Body of pancreas (tissue), 4 donors: ENCODE measurements around the gene SERPINB7. TPM values are rescaled to one million over a fixed set of nuclear protein-coding genes. Genes with fewer than 3 reads are reported as not detected.
A peak's percentile ranks its signal among the peaks of the same experiment; 100 is the strongest.

ENCODE experiments used
- ATAC-seq: fragments of 150-250 bp; one replicate; pipeline ENCODE4 v1.9.1; 2016
- DNase-seq, 4 donors: peaks; one replicate each; pipeline ENCODE4 v3.0.0-alpha.2; 2019
- H3K27ac ChIP-seq, 4 donors: fragments of 200-600 bp; sonication (generic); 1 replicate in 3 of 4; 2 replicates in 1 of 4; pipeline versions ENCODE4 v1.5.1 to v1.6.1; 2016 to 2019; ENCODE audit warnings: mild to moderate bottlenecking in 1 of 4, mixed read lengths in 1 of 4, moderate library complexity in 1 of 4
- H3K27me3 ChIP-seq, 2 donors: fragments of 200-600 bp; sonication (generic); one replicate each; pipeline ENCODE4 v1.6.0; 2016; ENCODE audit warnings: mild to moderate bottlenecking in 1 of 2
- H3K36me3 ChIP-seq, 2 donors: fragments of 200-600 bp; sonication (generic); replicated peaks in 1 of 2; 2 replicates each; pipeline ENCODE4 v1.5.1; 2016; ENCODE audit warnings: low read depth in 2 of 2; ENCODE audit not compliant: insufficient read depth in 1 of 2
- H3K4me1 ChIP-seq: fragments of 200-600 bp; sonication (generic); one replicate; pipeline ENCODE4 v1.6.0; 2016
- H3K4me3 ChIP-seq, 2 donors: fragments of 200-600 bp; sonication (generic); 1 replicate in 1 of 2; 2 replicates in 1 of 2; pipeline ENCODE4 v1.5.1; 2016 to 2019
- H3K9me3 ChIP-seq, 3 donors: fragments of 200-600 bp; sonication (generic); 1 replicate in 2 of 3; 2 replicates in 1 of 3; pipeline ENCODE4 v1.5.1; 2016
- POLR2A ChIP-seq, 3 donors: fragments of 450-650 bp; IDR thresholded peaks; one replicate each; pipeline ENCODE4 v1.6.1; 2016; ENCODE audit warnings: antibody characterized with exemption in 3 of 3, mild to moderate bottlenecking in 2 of 3
- WGBS, 2 donors: methylation state at CpG; one replicate each; pipeline ENCODE4 v1.1.5; 2017; 5-methylcytosine and 5-hydroxymethylcytosine counted together
- intact Hi-C: fragments of 100-400 bp; cut with DNase I; formaldehyde crosslinking; loops from one replicate; pipeline ENCODE4 v1.15.1; 2023
- total RNA-seq, 2 donors: library from RNA; depleted of rRNA; stranded (reverse); fragments of >200 nt; gene quantifications; one replicate each; pipeline ENCODE4 v1.1.0, GENCODE V29; 2016
- TF ChIP-seq, protein P1 (sequence below), 7 experiments: fragments of 450-650 bp in 4 of 7; fragments of 200-600 bp in 3 of 7; sonication (generic) in 3 of 7; IDR thresholded peaks; one replicate each; pipeline ENCODE4 v1.5.1; 2016 to 2019; ENCODE audit warnings: antibody characterized with exemption in 7 of 7

Gene SERPINB7
- total RNA-seq, 2 donors from 2014 or later, result not detected

DNA sequence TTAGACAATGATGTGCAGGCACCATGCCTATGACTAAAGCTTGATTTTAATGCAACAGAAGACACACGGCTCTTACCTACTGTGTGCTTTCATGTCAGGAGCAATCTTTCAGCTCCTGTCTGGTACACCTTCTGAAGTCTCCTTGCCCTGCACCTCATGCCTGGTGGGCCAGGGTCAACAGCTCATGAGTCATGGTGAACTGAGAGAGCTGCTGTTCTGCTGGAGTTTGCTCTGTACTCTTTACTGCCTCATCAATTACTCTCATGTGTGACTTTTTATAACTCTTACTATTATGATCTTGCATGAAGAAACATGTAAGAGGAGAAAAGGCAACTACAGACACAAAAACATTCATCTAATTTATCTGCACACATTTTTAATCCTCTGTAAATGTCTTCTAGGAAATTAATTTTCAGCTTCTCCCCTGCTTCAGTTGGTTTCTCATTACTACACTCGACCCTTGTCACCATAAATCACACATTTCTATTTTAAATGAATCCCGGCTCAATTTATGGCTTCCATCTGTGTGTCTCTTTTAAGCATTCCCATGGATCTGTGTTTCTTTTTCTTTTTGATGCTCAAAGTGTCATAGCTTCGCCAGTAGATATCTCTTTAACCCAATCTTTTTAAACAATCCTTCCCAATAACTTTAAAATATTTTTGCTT is 9.7 kb downstream of the SERPINB7 start:
- Histone ChIP-seq H3K27ac (no peak overlapping the region), H3K4me1 (no peaks in the 10 kb centered on the region), H3K4me3 (no peak overlapping the region), H3K36me3 (no peaks in the 10 kb centered on the region), H3K27me3 (no peaks in the 10 kb centered on the region), H3K9me3 (no peaks in the 10 kb centered on the region)
- TF ChIP-seq, protein P1, sequence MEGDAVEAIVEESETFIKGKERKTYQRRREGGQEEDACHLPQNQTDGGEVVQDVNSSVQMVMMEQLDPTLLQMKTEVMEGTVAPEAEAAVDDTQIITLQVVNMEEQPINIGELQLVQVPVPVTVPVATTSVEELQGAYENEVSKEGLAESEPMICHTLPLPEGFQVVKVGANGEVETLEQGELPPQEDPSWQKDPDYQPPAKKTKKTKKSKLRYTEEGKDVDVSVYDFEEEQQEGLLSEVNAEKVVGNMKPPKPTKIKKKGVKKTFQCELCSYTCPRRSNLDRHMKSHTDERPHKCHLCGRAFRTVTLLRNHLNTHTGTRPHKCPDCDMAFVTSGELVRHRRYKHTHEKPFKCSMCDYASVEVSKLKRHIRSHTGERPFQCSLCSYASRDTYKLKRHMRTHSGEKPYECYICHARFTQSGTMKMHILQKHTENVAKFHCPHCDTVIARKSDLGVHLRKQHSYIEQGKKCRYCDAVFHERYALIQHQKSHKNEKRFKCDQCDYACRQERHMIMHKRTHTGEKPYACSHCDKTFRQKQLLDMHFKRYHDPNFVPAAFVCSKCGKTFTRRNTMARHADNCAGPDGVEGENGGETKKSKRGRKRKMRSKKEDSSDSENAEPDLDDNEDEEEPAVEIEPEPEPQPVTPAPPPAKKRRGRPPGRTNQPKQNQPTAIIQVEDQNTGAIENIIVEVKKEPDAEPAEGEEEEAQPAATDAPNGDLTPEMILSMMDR (IDR thresholded peaks at IDR 0.05), result no peak
- TF ChIP-seq POLR2A (IDR thresholded peaks at IDR 0.05), result no peak
- DNase-seq (no peak), ATAC-seq (no peak)
- intact Hi-C loops, result no loop called here
- 41 to 48% methylated on average over 4 of the region's 4 CpGs for WGBS, 2 donors

DNA sequence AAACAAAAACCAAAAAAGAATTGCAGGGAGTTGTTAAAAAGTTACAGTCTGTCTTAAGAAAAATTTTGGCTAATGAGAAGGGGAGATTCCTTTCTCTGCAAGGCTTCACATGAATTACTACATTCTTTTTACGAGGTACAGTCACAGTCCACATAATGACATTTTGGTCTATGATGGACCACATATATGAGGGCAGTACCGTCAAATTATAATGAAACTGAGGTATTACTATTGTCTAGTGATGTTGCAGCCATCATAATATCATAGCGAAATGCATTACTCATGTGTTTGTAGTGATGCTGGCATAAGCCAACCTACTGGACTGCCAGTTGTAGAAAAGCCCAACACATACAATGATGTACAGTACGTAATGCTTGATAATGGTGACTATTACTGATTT is 12.5 kb downstream of the SERPINB7 start:
- intact Hi-C loops, result no loop called here
- H3K9me3 ChIP-seq, result no peaks in the 10 kb centered on the region
- ATAC-seq (no peak), DNase-seq (no peak)
- 84 to 89% methylated on average over 4 of the region's 4 CpGs for WGBS, 2 donors
- H3K4me3 ChIP-seq, result no peak overlapping the region
- H3K36me3 ChIP-seq, result no peaks in the 10 kb centered on the region
- no peaks in the 10 kb centered on the region for H3K4me1 ChIP-seq
- H3K27me3 ChIP-seq, result no peaks in the 10 kb centered on the region
- no peak overlapping the region for H3K27ac ChIP-seq
- no peak for TF ChIP-seq POLR2A (IDR thresholded peaks at IDR 0.05)
- TF ChIP-seq, protein P1 (IDR thresholded peaks at IDR 0.05), result no peak

DNA sequence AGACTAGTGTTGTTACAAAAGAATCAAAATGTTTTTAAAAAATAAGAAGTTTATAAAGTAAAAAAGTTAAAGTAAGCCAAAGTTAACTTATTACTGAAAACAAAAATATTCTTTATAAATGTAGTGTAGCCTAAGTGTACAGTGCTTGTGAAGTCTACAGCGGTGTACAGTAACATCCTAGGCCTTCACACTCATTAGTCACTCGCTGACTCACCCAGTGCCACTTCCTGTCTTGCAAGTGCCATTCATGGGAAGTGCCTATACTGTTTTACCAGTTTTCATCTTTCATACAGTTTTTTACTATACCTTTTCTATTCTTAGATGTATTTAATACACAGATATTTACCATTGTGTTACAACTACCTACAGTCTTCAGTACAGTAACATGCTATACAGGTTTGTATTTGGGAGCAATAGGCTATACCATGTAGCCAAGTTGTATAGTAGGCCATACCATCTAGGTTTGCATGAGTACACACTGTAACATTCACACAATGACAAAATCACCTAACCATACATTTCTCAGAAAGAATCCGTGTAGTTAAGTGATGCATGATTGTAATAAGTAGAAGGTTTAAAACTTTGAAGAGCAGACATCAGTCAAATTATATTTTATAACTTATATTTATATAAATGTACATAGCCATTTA is 13.4 kb downstream of the SERPINB7 start:
- 62 to 83% methylated on average over 3 of the region's 3 CpGs for WGBS, 2 donors
- ATAC-seq, result no peak
- H3K27ac ChIP-seq, result no peak overlapping the region
- no peaks in the 10 kb centered on the region for H3K4me1 ChIP-seq
- no peak for TF ChIP-seq POLR2A (IDR thresholded peaks at IDR 0.05)
- TF ChIP-seq, protein P1 (IDR thresholded peaks at IDR 0.05), result no peak
- H3K27me3 ChIP-seq, result no peaks in the 10 kb centered on the region
- no peak overlapping the region for H3K4me3 ChIP-seq
- no peaks in the 10 kb centered on the region for H3K9me3 ChIP-seq
- intact Hi-C loops, result no loop called here
- DNase-seq, result peak in 1 of 4 donors; percentile 6
- H3K36me3 ChIP-seq, result no peaks in the 10 kb centered on the region

DNA sequence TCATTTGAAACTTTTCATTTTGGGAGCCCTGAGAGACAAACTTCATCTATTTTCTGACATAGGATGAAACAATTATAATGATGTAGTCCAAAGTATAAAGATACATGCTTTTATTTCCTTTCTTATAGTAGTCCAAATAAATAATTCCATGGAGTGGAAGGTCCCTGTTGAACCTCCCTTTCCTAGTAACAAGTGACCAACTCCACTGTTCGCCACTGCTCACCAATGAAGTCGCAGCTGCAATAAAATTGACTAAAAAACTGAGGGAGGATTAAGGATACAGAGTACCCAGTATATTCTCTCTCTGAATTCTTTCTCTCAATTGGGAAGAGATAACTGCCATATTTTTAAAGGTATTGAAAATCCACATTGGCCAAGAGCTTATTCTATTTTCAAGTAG is 14.1 kb downstream of the SERPINB7 start:
- no peak for ATAC-seq
- WGBS, 2 donors, result 87 to 88% methylated on average over 2 of the region's 2 CpGs

More for the DNA sequence above, 14.1 kb downstream of the SERPINB7 start:
- Histone ChIP-seq H3K27me3 (no peaks in the 10 kb centered on the region), H3K4me3 (no peak overlapping the region), H3K36me3 (no peaks in the 10 kb centered on the region), H3K9me3 (no peaks in the 10 kb centered on the region), H3K4me1 (no peaks in the 10 kb centered on the region), H3K27ac (no peak overlapping the region)
- intact Hi-C loops, result no loop called here
- no peak for DNase-seq
- no peak for TF ChIP-seq POLR2A (IDR thresholded peaks at IDR 0.05)
- TF ChIP-seq, protein P1 (IDR thresholded peaks at IDR 0.05), result no peak
